ENCODE results near the gene ADCY5.

Gene ADCY5

GRCh38 chr3:123301331-123302184 lies 147.3 kb downstream of the ADCY5 start:
- DNase-seq (ENCODE audit: low spot score): no peak

GRCh38 chr3:123300583-123300982 lies 148.3 kb downstream of the ADCY5 start:
- no peak for DNase-seq (ENCODE audit: low spot score)

DNA sequence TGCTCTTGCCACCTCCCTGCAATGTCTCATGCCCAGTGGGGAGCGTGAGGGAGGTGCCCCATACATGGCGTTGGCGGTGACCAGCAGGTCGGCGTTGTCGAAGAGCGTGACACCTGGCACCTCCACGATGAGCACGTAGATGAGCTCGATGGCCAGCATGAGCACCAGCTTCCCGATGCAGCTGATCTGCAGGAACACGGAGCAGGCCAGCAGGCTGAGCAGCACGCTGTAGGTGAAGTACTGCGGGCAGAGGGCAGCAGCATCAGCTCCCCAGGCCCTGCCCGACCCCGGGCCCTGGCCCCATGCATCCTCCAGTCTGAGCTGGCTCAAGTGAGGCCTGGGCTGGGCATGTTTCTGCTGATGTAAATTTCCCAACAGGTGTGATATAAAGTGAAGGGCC lies 148.8 kb downstream of the ADCY5 start:
- DNase-seq (ENCODE audit: low spot score): no peak

GRCh38 chr3:123299581-123299980 lies 149.3 kb downstream of the ADCY5 start:
- no peak for DNase-seq (ENCODE audit: low spot score)

- DNase-seq (ENCODE audit: low spot score): no peak
These were observed 150.0 kb downstream of the ADCY5 start for GRCh38 chr3:123298903-123299302.

GRCh38 chr3:123297627-123297899 lies 151.3 kb downstream of the ADCY5 start:
- DNase-seq (ENCODE audit: low spot score): no peak

DNA sequence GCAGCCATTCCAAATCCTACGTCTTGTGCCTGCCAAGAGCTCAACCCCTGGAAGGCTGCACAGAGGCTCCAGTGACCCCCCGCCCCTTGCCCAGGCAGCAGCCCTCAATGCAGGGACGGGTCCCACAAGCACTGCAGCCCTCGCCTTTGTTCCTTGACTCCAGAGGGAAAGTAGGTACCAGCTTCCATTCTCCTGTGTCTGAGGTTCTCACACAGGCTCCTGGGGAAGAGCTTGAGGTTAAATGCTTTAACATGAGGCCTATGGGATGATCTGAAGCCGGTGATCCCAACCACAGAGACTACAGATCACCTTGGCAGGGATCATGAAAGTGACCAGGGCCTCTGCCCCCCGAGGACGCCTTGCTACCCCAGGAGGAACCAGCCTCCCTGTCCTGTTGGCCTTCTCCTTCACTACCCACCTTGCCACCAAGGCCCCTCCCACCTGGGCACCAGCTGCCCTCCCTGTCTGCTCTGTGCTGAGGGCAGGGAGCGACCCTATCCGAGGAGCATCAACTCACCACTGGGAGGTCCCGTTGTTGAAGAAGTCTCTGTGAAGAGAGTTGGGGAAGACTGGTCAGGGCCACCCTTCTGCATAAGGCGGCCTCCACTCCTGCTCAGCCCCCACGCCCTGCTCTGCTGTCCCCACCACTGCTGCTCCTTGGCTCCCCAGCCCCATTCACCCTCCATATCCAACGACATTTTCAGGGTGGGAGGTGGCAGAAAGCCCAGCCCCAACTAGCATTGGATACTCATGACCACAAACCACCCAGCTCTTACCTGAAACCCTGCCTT lies 151.9 kb downstream of the ADCY5 start:
- DNase-seq (ENCODE audit: low spot score): no peak

DNA sequence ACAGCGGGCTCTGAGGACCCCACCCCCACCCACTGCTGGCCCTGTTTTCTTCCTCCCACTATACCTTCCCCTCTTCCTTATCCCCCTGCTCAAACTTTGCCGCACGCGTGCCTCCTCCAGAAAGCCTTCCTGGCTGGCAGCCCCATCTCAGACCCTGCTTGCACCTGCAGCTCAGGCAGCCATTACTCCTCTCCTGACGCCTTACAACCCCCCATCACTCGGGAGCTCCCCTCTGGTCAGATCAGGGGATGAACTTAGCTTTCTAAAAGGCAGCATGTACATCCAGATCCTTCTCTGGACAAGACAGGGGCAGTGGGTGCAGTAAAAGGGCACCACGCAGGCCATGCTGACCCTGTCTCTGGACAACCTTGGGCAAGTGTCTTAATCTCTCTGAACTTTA lies 152.6 kb downstream of the ADCY5 start:
- DNase-seq (ENCODE audit: low spot score): no peak

- DNase-seq (ENCODE audit: low spot score): no peak
These were observed 153.0 kb downstream of the ADCY5 start for GRCh38 chr3:123295901-123296250.

GRCh38 chr3:123295171-123295900 lies 153.6 kb downstream of the ADCY5 start:
- DNase-seq (ENCODE audit: low spot score): no peak

- DNase-seq (ENCODE audit: low spot score): no peak
These were observed 154.5 kb downstream of the ADCY5 start for GRCh38 chr3:123294296-123294938.

DNA sequence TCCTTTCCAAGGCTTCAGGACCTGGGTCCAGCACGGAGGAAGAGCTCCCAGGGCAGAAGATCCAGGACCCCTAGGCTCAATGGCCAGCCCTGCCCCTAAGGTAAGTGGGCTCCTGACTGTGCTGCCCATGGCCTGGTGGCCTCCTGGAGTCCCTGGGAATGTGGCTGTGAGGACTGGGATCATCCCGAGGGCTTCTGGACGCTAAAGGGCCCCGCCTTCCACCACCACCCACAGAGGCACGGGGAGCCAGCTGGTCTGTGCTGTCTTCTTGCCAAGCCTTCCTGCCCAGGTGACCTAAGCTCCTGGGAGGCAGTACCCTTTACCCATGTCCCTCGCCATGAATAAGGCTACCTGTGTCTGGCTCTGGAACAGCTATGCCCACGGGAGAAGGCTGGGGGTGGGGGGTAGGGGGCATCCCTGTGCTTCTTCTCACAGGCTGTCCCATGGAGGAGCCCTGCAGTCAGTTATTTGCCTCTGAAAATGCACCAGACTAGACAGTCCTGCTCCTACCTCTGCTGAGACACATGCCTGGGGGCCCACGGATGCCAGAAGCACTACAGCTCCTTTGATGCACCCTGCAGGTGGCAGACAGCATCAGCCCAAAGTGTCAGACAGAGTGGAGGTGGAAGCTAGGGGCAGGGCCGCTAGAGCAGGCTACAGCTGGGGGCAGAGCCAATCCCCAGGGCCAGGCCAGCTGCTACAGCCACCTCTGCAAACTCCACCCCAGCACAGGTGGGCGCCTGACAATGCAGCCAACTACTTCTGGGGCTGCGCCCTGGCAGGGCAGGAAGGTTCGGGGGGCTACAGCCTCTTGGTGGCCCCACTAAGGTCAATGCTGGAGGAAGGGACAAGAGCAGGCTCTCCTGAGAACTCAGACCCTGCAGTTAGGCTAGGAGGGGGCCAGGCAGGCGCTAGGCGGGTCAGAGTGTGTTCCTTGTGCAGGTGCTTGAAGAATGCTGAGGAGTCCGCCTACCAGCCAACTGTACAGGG lies 156.3 kb downstream of the ADCY5 start:
- DNase-seq (ENCODE audit: low spot score): no peak

GRCh38 chr3:123291404-123291803 lies 157.5 kb downstream of the ADCY5 start:
- no peak for DNase-seq (ENCODE audit: low spot score)

DNA sequence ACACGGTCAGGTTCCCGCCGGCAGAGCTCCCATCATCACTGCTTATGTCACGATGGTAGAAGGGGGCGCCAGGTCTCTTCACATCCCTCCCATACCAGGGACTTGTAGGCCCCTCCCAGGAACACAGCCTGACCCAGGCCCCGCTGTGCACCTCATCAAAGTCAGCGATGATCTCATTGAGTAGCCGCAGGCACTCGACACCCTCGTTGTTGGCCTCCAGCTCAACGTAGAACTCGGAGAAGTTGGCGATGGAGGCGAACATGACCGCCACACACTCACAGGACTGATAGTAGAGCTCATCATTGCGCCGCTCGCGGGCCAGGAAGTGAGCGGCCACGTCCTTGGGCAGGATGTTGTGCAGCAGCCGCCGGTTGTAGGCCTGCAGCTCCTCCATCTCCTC lies 157.9 kb downstream of the ADCY5 start:
- DNase-seq (ENCODE audit: low spot score): no peak

- DNase-seq (ENCODE audit: low spot score): no peak
These were observed 158.6 kb downstream of the ADCY5 start for GRCh38 chr3:123290107-123290930.

DNA sequence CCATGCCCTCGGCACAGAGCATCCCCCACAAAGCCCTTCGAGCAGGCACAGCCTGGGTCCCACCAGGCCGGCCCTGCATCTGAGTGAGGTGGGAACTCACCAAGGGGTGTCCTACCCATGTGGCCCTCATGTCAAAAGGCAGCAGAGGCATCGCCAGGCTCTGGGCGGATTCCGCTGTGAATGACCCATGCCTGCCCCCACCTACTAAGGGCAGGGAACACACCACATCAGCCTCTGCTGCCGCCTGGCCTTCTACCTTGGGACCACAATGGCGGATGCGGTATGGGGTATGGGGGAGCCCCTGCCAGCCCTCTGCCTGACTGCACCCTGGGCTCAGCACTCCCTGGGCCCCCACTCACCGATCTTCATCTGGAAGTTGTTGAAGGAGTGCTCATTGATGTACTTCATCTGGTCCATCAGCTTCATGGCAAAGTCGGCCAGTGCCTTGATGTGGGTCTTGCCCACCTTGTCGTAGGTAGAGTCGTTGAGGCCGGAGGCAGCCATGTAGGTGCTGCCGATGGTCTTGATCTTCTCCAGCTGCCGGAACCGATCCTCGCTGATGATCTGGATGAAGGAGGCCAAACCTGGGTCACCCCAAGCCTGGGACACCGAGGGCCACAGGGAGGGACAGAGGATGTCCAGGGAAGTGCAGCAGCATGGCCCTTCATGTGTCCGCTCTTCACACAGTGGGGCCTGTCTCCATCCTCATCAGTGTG lies 159.3 kb downstream of the ADCY5 start:
- DNase-seq (ENCODE audit: low spot score): no peak

DNA sequence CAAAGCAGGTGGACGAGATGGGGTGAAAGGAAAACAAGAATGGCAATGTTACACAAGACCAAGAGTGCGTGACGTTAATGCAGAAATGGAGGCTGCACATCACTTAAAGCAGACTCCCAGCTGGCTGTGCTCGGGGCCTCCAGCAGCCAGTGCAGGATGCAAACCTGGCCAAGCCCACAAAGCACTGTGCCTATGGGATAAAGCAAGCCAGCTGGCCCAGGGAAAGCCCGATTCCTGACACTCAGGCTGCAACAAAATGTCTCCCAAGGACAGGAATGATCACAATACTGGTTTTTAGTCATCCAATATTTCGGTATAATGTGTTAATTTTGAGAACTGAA lies 161.0 kb downstream of the ADCY5 start:
- no peak for DNase-seq (ENCODE audit: low spot score)

- DNase-seq (ENCODE audit: low spot score): no peak
These were observed 161.6 kb downstream of the ADCY5 start for GRCh38 chr3:123287051-123287961.
